HL-60 (cell line): Measurements from ENCODE around the gene STAC3.

ENCODE experiments used
- DNase-seq, 2 experiments: peaks; one replicate each; pipeline ENCODE4 v3.0.0-alpha.2; 2010 to 2020; ENCODE audit warnings: low read depth in 1 of 2, low spot score in 1 of 2
- H3K27ac ChIP-seq: fragments of 250-450 bp; sonication (Bioruptor Pico); replicated peaks from 2 replicates; pipeline ENCODE4 v1.5.1; 2020; ENCODE audit warnings: mild to moderate bottlenecking, moderate library complexity
- H3K27me3 ChIP-seq: fragments of 250-450 bp; sonication (Bioruptor Pico); 2 replicates; pipeline ENCODE4 v1.5.1; 2021; ENCODE audit warnings: mild to moderate bottlenecking, moderate library complexity; ENCODE audit not compliant: insufficient read depth, poor library complexity, severe bottlenecking
- H3K4me3 ChIP-seq: replicated peaks from 2 replicates; pipeline ENCODE4 v1.5.1; 2011; ENCODE audit warnings: mild to moderate bottlenecking, control low read depth, low read length; ENCODE audit not compliant: insufficient read depth
- CTCF ChIP-seq: IDR thresholded peaks from one replicate; pipeline ENCODE4 v1.5.1; 2011; ENCODE audit warnings: low read length, control low read depth, inconsistent platforms; ENCODE audit not compliant: insufficient read depth
- GABPA ChIP-seq: IDR thresholded peaks from 2 replicates; pipeline ENCODE4 v1.6.1; 2012; ENCODE audit warnings: low read depth
- POLR2AphosphoS5 ChIP-seq: IDR thresholded peaks from 2 replicates; pipeline ENCODE4 v1.6.1; 2012; ENCODE audit warnings: low read depth
- REST ChIP-seq: IDR thresholded peaks from 2 replicates; pipeline ENCODE4 v1.6.1; 2012; ENCODE audit warnings: low read depth; ENCODE audit not compliant: insufficient replicate concordance
- SPI1 ChIP-seq: IDR thresholded peaks from 2 replicates; pipeline ENCODE4 v1.6.1; 2012; ENCODE audit warnings: low read depth, mild to moderate bottlenecking, borderline replicate concordance

STAC3 gene

GRCh38 chr12:57203791-57204190 lies 47.2 kb downstream of the STAC3 start:
- no peak for DNase-seq
- Histone ChIP-seq H3K27me3 (no peaks in the 10 kb centered on the region), H3K4me3 (no peak overlapping the region), H3K27ac (no peak overlapping the region)
- TF ChIP-seq GABPA (no peak), SPI1 (no peak), CTCF (no peak), POLR2AphosphoS5 (no peak), REST (no peak)

- DNase-seq = no peak
- Histone ChIP-seq H3K4me3 (no peak overlapping the region), H3K27ac (no peak overlapping the region), H3K27me3 (no peaks in the 10 kb centered on the region)
- no peak for TF ChIP-seq POLR2AphosphoS5
- TF ChIP-seq CTCF = no peak
- no peak for TF ChIP-seq SPI1
- no peak for TF ChIP-seq REST
Measured at GRCh38 chr12:57203201-57203600, 47.8 kb downstream of the STAC3 start.

- no peak overlapping the region for H3K27ac ChIP-seq
- DNase-seq = no peak
- TF ChIP-seq SPI1 = no peak
- no peak for TF ChIP-seq POLR2AphosphoS5
- TF ChIP-seq GABPA = no peak
- TF ChIP-seq REST = no peak
- TF ChIP-seq CTCF = no peak
- no peaks in the 10 kb centered on the region for H3K27me3 ChIP-seq
- no peak overlapping the region for H3K4me3 ChIP-seq
Measured at GRCh38 chr12:57202321-57202720, 48.7 kb downstream of the STAC3 start.
